ENCODE measurements around the gene GALNT6.

GALNT6 gene

GRCh38 chr12:51329742-51330141 is 61.5 kb downstream of the GALNT6 start:
- no peak for DNase-seq (ENCODE audit: low read depth)
- TF ChIP-seq, protein P1, sequence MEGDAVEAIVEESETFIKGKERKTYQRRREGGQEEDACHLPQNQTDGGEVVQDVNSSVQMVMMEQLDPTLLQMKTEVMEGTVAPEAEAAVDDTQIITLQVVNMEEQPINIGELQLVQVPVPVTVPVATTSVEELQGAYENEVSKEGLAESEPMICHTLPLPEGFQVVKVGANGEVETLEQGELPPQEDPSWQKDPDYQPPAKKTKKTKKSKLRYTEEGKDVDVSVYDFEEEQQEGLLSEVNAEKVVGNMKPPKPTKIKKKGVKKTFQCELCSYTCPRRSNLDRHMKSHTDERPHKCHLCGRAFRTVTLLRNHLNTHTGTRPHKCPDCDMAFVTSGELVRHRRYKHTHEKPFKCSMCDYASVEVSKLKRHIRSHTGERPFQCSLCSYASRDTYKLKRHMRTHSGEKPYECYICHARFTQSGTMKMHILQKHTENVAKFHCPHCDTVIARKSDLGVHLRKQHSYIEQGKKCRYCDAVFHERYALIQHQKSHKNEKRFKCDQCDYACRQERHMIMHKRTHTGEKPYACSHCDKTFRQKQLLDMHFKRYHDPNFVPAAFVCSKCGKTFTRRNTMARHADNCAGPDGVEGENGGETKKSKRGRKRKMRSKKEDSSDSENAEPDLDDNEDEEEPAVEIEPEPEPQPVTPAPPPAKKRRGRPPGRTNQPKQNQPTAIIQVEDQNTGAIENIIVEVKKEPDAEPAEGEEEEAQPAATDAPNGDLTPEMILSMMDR (IDR thresholded peaks at IDR 0.05; ENCODE audit: control insufficient read depth, insufficient read depth, low read depth, low read length, missing control alignments) = no peak

GRCh38 chr12:51328587-51328986 is 62.6 kb downstream of the GALNT6 start:
- TF ChIP-seq, protein P1 (IDR thresholded peaks at IDR 0.05; ENCODE audit: control insufficient read depth, insufficient read depth, low read depth, low read length, missing control alignments) = no peak
- H3K4me3 ChIP-seq (ENCODE audit: control insufficient read depth, low read depth, low read length) = no peak overlapping the region
- no peak for DNase-seq (ENCODE audit: low read depth)

More at GRCh38 chr12:51329742-51330141, 61.5 kb downstream of the GALNT6 start:
- no peak overlapping the region for H3K4me3 ChIP-seq (ENCODE audit: control insufficient read depth, low read depth, low read length)

- peak; percentile 74 for DNase-seq (ENCODE audit: low read depth)
- TF ChIP-seq, protein P1 (IDR thresholded peaks at IDR 0.05; ENCODE audit: control insufficient read depth, insufficient read depth, low read depth, low read length, missing control alignments) = no peak
- no peak overlapping the region for H3K4me3 ChIP-seq (ENCODE audit: control insufficient read depth, low read depth, low read length)
Measured at GRCh38 chr12:51326698-51327439, 64.3 kb downstream of the GALNT6 start.

DNA sequence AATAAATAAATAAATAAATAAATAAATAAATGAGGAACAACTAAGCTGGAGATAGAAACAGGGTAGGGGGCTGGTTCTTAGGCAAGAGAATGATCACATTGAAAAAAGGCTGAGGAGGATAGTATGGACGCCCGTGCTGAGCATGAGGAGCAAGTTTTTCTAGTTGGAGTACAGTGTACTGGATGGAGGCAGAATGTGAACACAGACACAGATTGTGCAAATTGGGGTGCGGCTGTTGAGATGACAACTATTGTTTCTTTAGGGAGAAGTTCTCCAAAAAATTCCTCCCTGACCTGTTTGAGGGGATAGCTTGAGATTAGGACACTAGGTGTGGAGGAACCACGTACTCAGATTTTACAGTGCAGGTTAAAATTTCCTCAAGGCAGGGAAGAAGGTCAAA is 66.3 kb downstream of the GALNT6 start:
- TF ChIP-seq, protein P1 (IDR thresholded peaks at IDR 0.05; ENCODE audit: control insufficient read depth, insufficient read depth, low read depth, low read length, missing control alignments) = no peak
- DNase-seq (ENCODE audit: low read depth) = no peak
- H3K4me3 ChIP-seq (ENCODE audit: control insufficient read depth, low read depth, low read length) = no peak overlapping the region

- no peak for DNase-seq (ENCODE audit: low read depth)
- no peak within 1 kb of the TSS for H3K4me3 ChIP-seq (ENCODE audit: control insufficient read depth, low read depth, low read length)
- TF ChIP-seq, protein P1 (IDR thresholded peaks at IDR 0.05; ENCODE audit: control insufficient read depth, insufficient read depth, low read depth, low read length, missing control alignments) = no peak
Measured at GRCh38 chr12:51323966-51324895, 67.0 kb downstream of the GALNT6 start, which contains the start of gene BIN2. Gene BIN2, minus strand, starts transcription at chr12:51324174. Its CDS starts 72 bp downstream, at chr12:51324102.

DNA sequence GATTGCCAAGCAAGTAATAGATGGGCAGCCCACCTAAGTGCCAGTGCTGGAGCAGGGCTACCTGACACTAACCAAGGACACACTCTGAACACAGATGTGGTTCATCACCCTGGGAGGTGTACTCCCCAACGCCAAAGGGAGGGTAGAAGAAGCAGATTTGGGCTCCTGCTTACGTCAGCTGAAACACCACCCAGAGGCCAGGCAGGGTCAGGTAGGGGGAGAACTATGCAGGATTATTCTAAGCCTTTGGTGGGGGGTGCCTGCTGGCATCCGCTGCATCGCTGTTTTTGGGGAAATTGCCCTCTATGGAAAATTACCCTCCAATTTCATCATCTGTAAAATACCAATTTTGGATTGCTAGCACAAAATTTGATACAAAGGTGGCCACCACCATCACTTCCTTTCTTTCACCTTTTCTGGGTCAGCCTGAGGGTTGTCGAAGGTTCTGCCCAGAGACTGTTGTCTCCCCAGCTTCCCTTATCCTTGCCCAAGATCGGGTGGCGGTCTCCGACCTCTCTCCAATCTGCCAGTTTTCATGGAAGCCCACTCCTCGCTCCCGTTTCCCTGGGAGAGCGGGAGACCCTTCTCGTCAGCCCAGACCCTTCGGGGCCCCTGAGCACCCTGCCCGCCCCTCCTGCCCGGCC is 67.8 kb downstream of the GALNT6 start:
- TF ChIP-seq, protein P1 (IDR thresholded peaks at IDR 0.05; ENCODE audit: control insufficient read depth, insufficient read depth, low read depth, low read length, missing control alignments) = no peak
- H3K4me3 ChIP-seq (ENCODE audit: control insufficient read depth, low read depth, low read length) = no peak overlapping the region
- no peak for DNase-seq (ENCODE audit: low read depth)

Data from AG09309 (cell line).